Lower leg skin (tissue), 3 donors: ENCODE results near the gene FUOM.

Source experiments
- CTCF ChIP-seq, 3 donors: fragments of 450-650 bp; IDR thresholded peaks; one replicate each; pipeline ENCODE4 v1.5.1; 2016; ENCODE audit warnings: antibody characterized with exemption in 3 of 3, mild to moderate bottlenecking in 3 of 3, moderate library complexity in 2 of 3
- POLR2A ChIP-seq, 2 donors: fragments of 450-650 bp; IDR thresholded peaks; one replicate each; pipeline ENCODE4 v1.6.1; 2016 to 2017; ENCODE audit warnings: antibody characterized with exemption in 2 of 2, mild to moderate bottlenecking in 1 of 2, moderate library complexity in 1 of 2

GRCh38 chr10:133325440-133326222, 32.2 kb downstream of the FUOM start:
- TF ChIP-seq CTCF (IDR thresholded peaks at IDR 0.05), result no peak
- no peak for TF ChIP-seq POLR2A (IDR thresholded peaks at IDR 0.05)
